Fibroblast of pulmonary artery (primary cell): ENCODE results near the gene SDK1.

Experiments
- DNase-seq: peaks from one replicate; pipeline ENCODE4 v3.0.0-alpha.2; 2010; ENCODE audit warnings: low read depth
- H3K4me3 ChIP-seq: replicated peaks from 2 replicates; pipeline ENCODE4 v1.5.1; 2011; ENCODE audit warnings: low read depth, mild to moderate bottlenecking, control low read depth, low read length, moderate library complexity
- CTCF ChIP-seq: IDR thresholded peaks from 2 replicates; pipeline ENCODE4 v1.5.1; 2011; ENCODE audit warnings: mild to moderate bottlenecking, control low read depth, low read length, inconsistent platforms; ENCODE audit errors: missing control alignments

The SDK1 gene

GRCh38 chr7:3859431-3859830 lies 558.4 kb downstream of the SDK1 start:
- TF ChIP-seq CTCF, result no peak
- H3K4me3 ChIP-seq, result no peak overlapping the region
- DNase-seq, result no peak

- no peak for DNase-seq
- no peak for TF ChIP-seq CTCF
- no peak overlapping the region for H3K4me3 ChIP-seq
Observed at GRCh38 chr7:3860932-3861331, 559.9 kb downstream of the SDK1 start.

- no peak overlapping the region for H3K4me3 ChIP-seq
- peak; percentile 11 for DNase-seq
- TF ChIP-seq CTCF, result no peak
Observed at GRCh38 chr7:3861386-3861785, 560.3 kb downstream of the SDK1 start.

- no peak for TF ChIP-seq CTCF
- DNase-seq, result peak; percentile 96
- H3K4me3 ChIP-seq, result no peak overlapping the region
Observed at GRCh38 chr7:3861941-3862340, 560.9 kb downstream of the SDK1 start.

GRCh38 chr7:3862774-3863173 lies 561.7 kb downstream of the SDK1 start:
- no peak overlapping the region for H3K4me3 ChIP-seq
- no peak for DNase-seq
- TF ChIP-seq CTCF, result no peak

GRCh38 chr7:3866277-3866676 lies 565.2 kb downstream of the SDK1 start:
- H3K4me3 ChIP-seq, result no peak overlapping the region
- no peak for DNase-seq
- no peak for TF ChIP-seq CTCF

GRCh38 chr7:3867863-3868262 lies 566.8 kb downstream of the SDK1 start:
- no peak overlapping the region for H3K4me3 ChIP-seq
- DNase-seq, result peak; percentile 88
- no peak for TF ChIP-seq CTCF
